ENCODE data around the gene DNAH8. TPM values are rescaled to one million over a fixed set of nuclear protein-coding genes. Genes with fewer than 3 reads are reported as not detected.
"Not testable (repeated sequence)": the region's sequence is repeated elsewhere in the genome, so short reads cannot be mapped to it uniquely, and the experiment has no call there.

DNAH8 gene
- total and polyA plus RNA-seq, 4 donors, result 0.01 to 0.37 (median 0.11) TPM

- no peak for TF ChIP-seq CTCF (IDR thresholded peaks at IDR 0.05; ENCODE audit: control extremely low read depth, extremely low read depth)
- H3K27me3 ChIP-seq (ENCODE audit: control insufficient read depth in 3 of 3, insufficient read depth in 3 of 3, low read length in 2 of 3), result no peaks in the 10 kb centered on the region
- 94 to 96% methylated on average over 2 of the region's 2 CpGs for WGBS, 2 donors
- no peak overlapping the region for H3K27ac ChIP-seq (ENCODE audit: low read depth in 1 of 2, low read length in 1 of 2)
- no peaks in the 10 kb centered on the region for H3K36me3 ChIP-seq (ENCODE audit: control insufficient read depth in 4 of 4, insufficient read depth in 4 of 4, low read length in 4 of 4)
- ATAC-seq (ENCODE audit: insufficient read depth, low FRiP score), result no peak
- no peak overlapping the region for H3K9ac ChIP-seq (ENCODE audit: insufficient read depth in 1 of 2, low read length in 2 of 2)
- H3K9me3 ChIP-seq (ENCODE audit: control insufficient read depth in 4 of 4, insufficient read depth in 3 of 4, low read length in 3 of 4), result no peaks in the 10 kb centered on the region
- H3K4me3 ChIP-seq, result no peak overlapping the region
- no peaks in the 10 kb centered on the region for H3K4me1 ChIP-seq (ENCODE audit: control insufficient read depth in 5 of 5, insufficient read depth in 5 of 5, low read length in 5 of 5)
- DNase-seq, result no peak
These were observed 200.3 kb downstream of the DNAH8 start for GRCh38 chr6:38915205-38915925.

- not testable (repeated sequence) for H3K4me3 ChIP-seq; H3K9me3 ChIP-seq (ENCODE audit: control insufficient read depth in 4 of 4, insufficient read depth in 3 of 4, low read length in 3 of 4); H3K27ac ChIP-seq (ENCODE audit: low read depth in 1 of 2, low read length in 1 of 2); H3K36me3 ChIP-seq (ENCODE audit: control insufficient read depth in 4 of 4, insufficient read depth in 4 of 4, low read length in 4 of 4); H3K4me1 ChIP-seq (ENCODE audit: control insufficient read depth in 5 of 5, insufficient read depth in 5 of 5, low read length in 5 of 5); ATAC-seq (ENCODE audit: insufficient read depth, low FRiP score); DNase-seq; H3K9ac ChIP-seq (ENCODE audit: insufficient read depth in 1 of 2, low read length in 2 of 2); H3K27me3 ChIP-seq (ENCODE audit: control insufficient read depth in 3 of 3, insufficient read depth in 3 of 3, low read length in 2 of 3)
- 83 to 90% methylated on average over 8 of the region's 8 CpGs for WGBS, 2 donors
These were observed 206.4 kb downstream of the DNAH8 start for GRCh38 chr6:38921540-38921939.

- WGBS, 2 donors, result 81 to 88% methylated on average over 7 of the region's 7 CpGs
- no peak overlapping the region for H3K4me3 ChIP-seq
- H3K36me3 ChIP-seq (ENCODE audit: control insufficient read depth in 4 of 4, insufficient read depth in 4 of 4, low read length in 4 of 4), result no peaks in the 10 kb centered on the region
- no peaks in the 10 kb centered on the region for H3K4me1 ChIP-seq (ENCODE audit: control insufficient read depth in 5 of 5, insufficient read depth in 5 of 5, low read length in 5 of 5)
- H3K27ac ChIP-seq (ENCODE audit: low read depth in 1 of 2, low read length in 1 of 2), result no peak overlapping the region
- DNase-seq, result no peak
- no peaks in the 10 kb centered on the region for H3K9me3 ChIP-seq (ENCODE audit: control insufficient read depth in 4 of 4, insufficient read depth in 3 of 4, low read length in 3 of 4)
- H3K27me3 ChIP-seq (ENCODE audit: control insufficient read depth in 3 of 3, insufficient read depth in 3 of 3, low read length in 2 of 3), result no peaks in the 10 kb centered on the region
- no peak overlapping the region for H3K9ac ChIP-seq (ENCODE audit: insufficient read depth in 1 of 2, low read length in 2 of 2)
- TF ChIP-seq CTCF (IDR thresholded peaks at IDR 0.05; ENCODE audit: control extremely low read depth, extremely low read depth), result no peak
- ATAC-seq (ENCODE audit: insufficient read depth, low FRiP score), result no peak
These were observed 209.8 kb downstream of the DNAH8 start for GRCh38 chr6:38924791-38925509.

- no peaks in the 10 kb centered on the region for H3K36me3 ChIP-seq (ENCODE audit: control insufficient read depth in 4 of 4, insufficient read depth in 4 of 4, low read length in 4 of 4)
- no peak overlapping the region for H3K4me3 ChIP-seq
- H3K27ac ChIP-seq (ENCODE audit: low read depth in 1 of 2, low read length in 1 of 2), result no peak overlapping the region
- H3K9ac ChIP-seq (ENCODE audit: insufficient read depth in 1 of 2, low read length in 2 of 2), result no peak overlapping the region
- H3K9me3 ChIP-seq (ENCODE audit: control insufficient read depth in 4 of 4, insufficient read depth in 3 of 4, low read length in 3 of 4), result no peaks in the 10 kb centered on the region
- DNase-seq (no peak), ATAC-seq (ENCODE audit: insufficient read depth, low FRiP score) (no peak)
- no peaks in the 10 kb centered on the region for H3K4me1 ChIP-seq (ENCODE audit: control insufficient read depth in 5 of 5, insufficient read depth in 5 of 5, low read length in 5 of 5)
- H3K27me3 ChIP-seq (ENCODE audit: control insufficient read depth in 3 of 3, insufficient read depth in 3 of 3, low read length in 2 of 3), result peaks cover 0 to 5% (median 0%) of the 10 kb centered on the region in 3 donors
- no peak for TF ChIP-seq CTCF (IDR thresholded peaks at IDR 0.05; ENCODE audit: control extremely low read depth, extremely low read depth)
- WGBS, 2 donors, result 67 to 71% methylated on average over 5 of the region's 5 CpGs
These were observed 214.4 kb downstream of the DNAH8 start for GRCh38 chr6:38929560-38929959.
